IMR-90 (cell line): Measurements from ENCODE around the gene NBEA. TPM values are rescaled to one million over a fixed set of nuclear protein-coding genes. Genes with fewer than 3 reads are reported as not detected.

Experiments used
- ATAC-seq: fragments of 200-7000 bp; cut with Tn5 transposase; 2 replicates; pipeline ENCODE4 v1.9.1; 2020; ENCODE audit warnings: low read depth, mild to moderate bottlenecking, moderate library complexity
- BruUV-seq: library from RNA; stranded (reverse); fragments of 400-500 nt; replicated peaks from 2 replicates; lab custom pipeline; 2021; lab: Mats Ljungman, UMichigan
- CTCF ChIA-PET: fragments of 300-600 bp; formaldehyde crosslinking; extraction: SDS; loops from one replicate; lab custom pipeline; 2021; ENCODE audit warnings: antibody characterized with exemption; lab: Yijun Ruan, JAX
- POLR2A ChIA-PET: fragments of 300-600 bp; sonication (Branson Sonifier 250); formaldehyde crosslinking; loops from one replicate; lab custom pipeline; 2022; ENCODE audit warnings: antibody characterized with exemption; ENCODE audit not compliant: unreplicated experiment; lab: Charles Lee
- DNase-seq: peaks from one replicate; pipeline ENCODE4 v3.0.0; 2013
- H2AFZ ChIP-seq: replicated peaks from 2 replicates; pipeline ENCODE3; 2013; ENCODE audit warnings: low read length, mild to moderate bottlenecking; ENCODE audit not compliant: poor library complexity
- H2AK5ac ChIP-seq: 2 replicates; pipeline ENCODE4 v1.6.1; 2013; ENCODE audit warnings: low read depth, low read length, inconsistent platforms
- H2AK9ac ChIP-seq: replicated peaks from 2 replicates; pipeline ENCODE3; 2013; ENCODE audit warnings: mild to moderate bottlenecking, low read depth, low read length, moderate library complexity; ENCODE audit not compliant: poor library complexity
- H2BK120ac ChIP-seq: 2 replicates; pipeline ENCODE4 v1.6.1; 2013; ENCODE audit warnings: low read depth, low read length, inconsistent platforms
- H2BK15ac ChIP-seq: 3 replicates; pipeline ENCODE4 v1.6.1; 2013; ENCODE audit warnings: low read depth, low read length, inconsistent platforms
- H2BK20ac ChIP-seq: 2 replicates; pipeline ENCODE4 v1.6.1; 2013; ENCODE audit warnings: low read depth, mild to moderate bottlenecking, inconsistent platforms, low read length, moderate library complexity
- H2BK5ac ChIP-seq: 2 replicates; pipeline ENCODE4 v1.6.1; 2013; ENCODE audit warnings: mild to moderate bottlenecking, low read depth, low read length, inconsistent platforms; ENCODE audit not compliant: poor library complexity, severe bottlenecking
- H3K14ac ChIP-seq: replicated peaks from 2 replicates; pipeline ENCODE4 v1.6.1; 2013; ENCODE audit warnings: low read depth, low read length, inconsistent platforms
- H3K18ac ChIP-seq: 2 replicates; pipeline ENCODE4 v1.6.1; 2013; ENCODE audit warnings: low read depth, low read length, control low read depth
- H3K23ac ChIP-seq: 2 replicates; pipeline ENCODE4 v1.6.1; 2013; ENCODE audit warnings: low read depth, low read length, inconsistent platforms
- H3K27ac ChIP-seq: 2 replicates; pipeline ENCODE4 v1.5.1; 2013; ENCODE audit warnings: mild to moderate bottlenecking, control low read depth, low read length; ENCODE audit not compliant: insufficient read depth
- H3K27me3 ChIP-seq: 2 replicates; pipeline ENCODE4 v1.6.1; 2013; ENCODE audit warnings: low read length; ENCODE audit not compliant: control insufficient read depth, insufficient read depth
- H3K36me3 ChIP-seq: 2 replicates; pipeline ENCODE4 v1.6.1; 2013; ENCODE audit warnings: low read length, mixed read lengths; ENCODE audit not compliant: control insufficient read depth, insufficient read depth
- H3K4ac ChIP-seq: 2 replicates; pipeline ENCODE4 v1.6.1; 2013; ENCODE audit warnings: low read depth, low read length, inconsistent platforms
- H3K4me1 ChIP-seq: 2 replicates; pipeline ENCODE4 v1.6.1; 2013; ENCODE audit warnings: low read length, mixed read lengths; ENCODE audit not compliant: control insufficient read depth, insufficient read depth
- H3K4me2 ChIP-seq: 2 replicates; pipeline ENCODE4 v1.6.1; 2013; ENCODE audit warnings: low read depth, mild to moderate bottlenecking, control low read depth, low read length, moderate library complexity
- H3K4me3 ChIP-seq: 2 replicates; pipeline ENCODE4 v1.5.1; 2013; ENCODE audit warnings: low read depth, mild to moderate bottlenecking, control low read depth, low read length, moderate library complexity; ENCODE audit not compliant: insufficient read depth
- H3K56ac ChIP-seq: 2 replicates; pipeline ENCODE4 v1.6.1; 2013; ENCODE audit warnings: low read length, inconsistent platforms; ENCODE audit not compliant: insufficient read depth; ENCODE audit errors: extremely low read depth
- H3K79me1 ChIP-seq, 2 experiments: 2 replicates each; pipeline ENCODE4 v1.6.1; 2013; ENCODE audit warnings: low read length in 2 of 2, inconsistent platforms in 1 of 2, low read depth in 1 of 2
- H3K9ac ChIP-seq: 2 replicates; pipeline ENCODE4 v1.6.1; 2013; ENCODE audit warnings: low read depth, low read length, control low read depth
- H3K9me1 ChIP-seq: 2 replicates; pipeline ENCODE4 v1.6.1; 2013; ENCODE audit warnings: low read length, inconsistent platforms; ENCODE audit not compliant: insufficient read depth
- H3K9me3 ChIP-seq: 2 replicates; pipeline ENCODE4 v1.6.1; 2013; ENCODE audit warnings: low read length; ENCODE audit not compliant: control insufficient read depth, insufficient read depth
- H4K20me1 ChIP-seq: 2 replicates; pipeline ENCODE4 v1.6.1; 2013; ENCODE audit warnings: low read length, inconsistent platforms; ENCODE audit not compliant: insufficient read depth
- H4K5ac ChIP-seq: 2 replicates; pipeline ENCODE4 v1.6.1; 2013; ENCODE audit warnings: mild to moderate bottlenecking, low read depth, low read length, control low read depth
- H4K8ac ChIP-seq, 2 experiments: 2 replicates each; pipeline ENCODE4 v1.6.1; 2013; ENCODE audit warnings: low read depth in 2 of 2, low read length in 2 of 2, control low read depth in 1 of 2, inconsistent platforms in 1 of 2
- H4K91ac ChIP-seq: 2 replicates; pipeline ENCODE4 v1.6.1; 2013; ENCODE audit warnings: low read depth, low read length, inconsistent platforms; ENCODE audit not compliant: insufficient read depth
- CEBPB ChIP-seq: IDR thresholded peaks from 2 replicates; pipeline ENCODE4 v1.6.1; 2012; ENCODE audit warnings: low read depth, low read length, improper control_type of control experiment
- MAZ ChIP-seq: IDR thresholded peaks from 2 replicates; pipeline ENCODE4 v1.6.1; 2012; ENCODE audit warnings: low read depth, mild to moderate bottlenecking, low read length, improper control_type of control experiment, moderate library complexity, borderline replicate concordance
- NFE2L2 ChIP-seq: fragments of 150-350 bp; IDR thresholded peaks from 2 replicates; pipeline ENCODE4 v1.6.1; 2016; ENCODE audit warnings: low read depth, mild to moderate bottlenecking, low read length
- WGBS, 2 experiments: methylation state at CpG; one replicate each; pipeline versions ENCODE4 v1.1.5 to v1.1.7; 2013; ENCODE audit warnings: missing lambda C conversion rate in 2 of 2; ENCODE audit not compliant: insufficient read length in 1 of 2; ENCODE audit errors: extremely low coverage in 2 of 2; 5-methylcytosine and 5-hydroxymethylcytosine counted together
- dilution Hi-C: fragments of 300-500 bp; cut with HindIII; formaldehyde crosslinking; loops from one replicate; pipeline ENCODE4 v1.14.3; 2018; ENCODE audit warnings: low sequenced_read_pairs; ENCODE audit not compliant: unreplicated experiment
- in situ Hi-C: fragments of 300-500 bp; cut with MboI; formaldehyde crosslinking; loops from 3 replicates; pipeline ENCODE4 v1.14.3; 2019; ENCODE audit warnings: low sequenced_read_pairs, inconsistent platforms, mixed read lengths
- intact Hi-C: fragments of 100-400 bp; cut with micrococcal nuclease; formaldehyde crosslinking; loops from 2 replicates; pipeline ENCODE4 v1.10.0; 2022
- polyA plus RNA-seq, 3 experiments: library from polyadenylated mRNA; depleted of rRNA; stranded (reverse); fragments of >200 nt; gene quantifications; 2 replicates each; pipeline ENCODE4 v1.2.3, GENCODE V29; 2012; ENCODE audit warnings: low replicate concordance in 1 of 3
- total RNA-seq: library from RNA; depleted of rRNA; stranded (reverse); fragments of >200 nt; gene quantifications from 2 replicates; pipeline ENCODE4 v1.2.3, GENCODE V29; 2012

NBEA gene
- total and polyA plus RNA-seq, 2 of the 4 experiments (the other 2 are of a cell fraction), result 0.82 to 2.2 TPM

DNA sequence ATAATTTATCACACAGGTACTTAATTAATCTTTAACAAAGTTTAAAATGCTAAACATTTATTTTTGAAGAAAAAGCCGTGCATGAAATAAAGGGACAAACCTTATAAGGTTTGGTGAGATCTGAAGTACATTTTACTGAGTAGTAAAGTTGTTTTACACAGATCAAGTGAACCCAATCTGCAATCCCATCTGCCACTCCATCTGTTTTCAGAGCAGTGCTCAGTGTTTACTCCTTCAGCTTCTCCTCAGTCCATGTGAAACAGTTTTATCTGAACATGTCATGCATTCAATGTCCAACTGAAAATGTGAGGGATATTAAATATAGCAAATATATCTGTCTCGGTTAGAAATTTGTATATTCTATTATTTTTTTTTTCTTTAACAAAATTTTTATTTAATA is 367.6 kb downstream of the NBEA start:
- no peak overlapping the region for H3K56ac ChIP-seq
- intact Hi-C loops, result no loop called here
- CTCF ChIA-PET, result no interaction called here
- no peak overlapping the region for H2AFZ ChIP-seq
- no peak overlapping the region for H2BK20ac ChIP-seq
- H4K8ac ChIP-seq, result no peak overlapping the region
- POLR2A ChIA-PET, result no interaction called here
- no peaks in the 10 kb centered on the region for H3K4me1 ChIP-seq
- H3K27ac ChIP-seq, result no peak overlapping the region
- WGBS, 2 experiments, result no CpG with 5 or more reads among the region's 2 CpGs
- H4K91ac ChIP-seq, result no peak overlapping the region
- TF ChIP-seq CEBPB (no peak), NFE2L2 (no peak), MAZ (no peak)
- no peak overlapping the region for H3K23ac ChIP-seq
- ATAC-seq (no peak), DNase-seq (no peak)
- in situ Hi-C loops, result no loop called here
- H3K4me3 ChIP-seq, result no peak overlapping the region
- H2BK120ac ChIP-seq, result no peak overlapping the region
- no peak overlapping the region for H4K5ac ChIP-seq
- H4K20me1 ChIP-seq, result no peaks in the 10 kb centered on the region
- H3K36me3 ChIP-seq, result no peaks in the 10 kb centered on the region
- no peak overlapping the region for H2AK5ac ChIP-seq
- no peak overlapping the region for H3K14ac ChIP-seq
- H3K9me1 ChIP-seq, result no peaks in the 10 kb centered on the region
- H3K79me1 ChIP-seq, result no peaks in the 10 kb centered on the region
- no peaks in the 10 kb centered on the region for H3K9me3 ChIP-seq
- H2BK15ac ChIP-seq, result no peak overlapping the region
- dilution Hi-C loops, result no loop called here
- H3K18ac ChIP-seq, result no peak overlapping the region
- H3K4me2 ChIP-seq, result no peak overlapping the region
- H2AK9ac ChIP-seq, result no peak overlapping the region
- H3K4ac ChIP-seq, result no peak overlapping the region
- no peak overlapping the region for H2BK5ac ChIP-seq
- H3K27me3 ChIP-seq, result no peaks in the 10 kb centered on the region
- H3K9ac ChIP-seq, result no peak overlapping the region
- BruUV-seq, result no TSS peak
